Amygdala (tissue), 56 donors: ENCODE data around the gene SCLT1.

Source experiments
- DNase-seq, 56 donors: peaks; one replicate each; lab custom pipeline; 2025; lab: John Stamatoyannopoulos, UW

Gene SCLT1

GRCh38 chr4:128974136-128974581, 119.2 kb downstream of the SCLT1 start:
- DNase-seq, result no peak

DNA sequence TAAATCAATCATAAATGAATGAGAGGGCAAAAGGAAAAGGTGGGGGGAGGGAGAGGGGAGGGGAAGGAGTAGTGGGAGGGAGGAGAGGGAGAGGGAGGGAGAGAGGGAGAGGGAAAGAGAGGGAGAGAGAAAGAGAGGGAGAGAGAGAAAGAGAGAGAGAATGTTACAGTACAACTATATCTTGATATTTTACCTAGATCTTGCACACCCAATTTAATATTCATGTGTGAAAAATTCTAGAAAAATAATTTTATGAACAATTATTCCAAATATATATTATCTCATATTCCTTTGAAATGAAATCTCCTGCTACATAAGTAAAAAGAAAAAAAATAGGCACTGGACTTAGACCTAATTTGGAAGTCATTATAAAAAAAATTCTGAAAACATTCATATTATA, 120.0 kb downstream of the SCLT1 start:
- no peak for DNase-seq

GRCh38 chr4:128961405-128961804, 131.9 kb downstream of the SCLT1 start:
- DNase-seq, result no peak

- DNase-seq, result peak in 1 of 56 donors; percentile 2
Observed at GRCh38 chr4:128958194-128958593, 135.1 kb downstream of the SCLT1 start.

- DNase-seq, result no peak
Observed at GRCh38 chr4:128957459-128957858, 135.9 kb downstream of the SCLT1 start.

GRCh38 chr4:128955751-128956150, 137.6 kb downstream of the SCLT1 start:
- no peak for DNase-seq

- no peak for DNase-seq
Observed at GRCh38 chr4:128954941-128955340, 138.4 kb downstream of the SCLT1 start.

- DNase-seq, result no peak
Observed at GRCh38 chr4:128951316-128951715, 142.0 kb downstream of the SCLT1 start.

DNA sequence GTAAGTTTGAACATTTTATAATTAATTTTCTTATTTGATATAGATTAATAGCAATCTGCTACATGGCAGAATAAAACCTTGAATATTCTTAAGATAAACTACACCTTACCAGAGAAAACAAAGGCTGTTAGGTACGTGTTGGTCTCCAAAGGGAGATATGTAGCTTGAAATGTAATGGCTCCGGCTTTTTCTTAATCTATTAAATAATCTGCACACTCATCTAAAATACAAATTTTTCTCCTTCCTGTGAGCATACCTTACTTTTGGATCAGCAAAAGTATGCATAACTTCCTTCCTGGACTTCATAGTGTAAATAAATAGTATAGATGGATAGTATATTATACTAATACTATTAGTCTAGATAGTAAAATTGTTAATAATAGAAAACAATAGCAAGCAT, 142.5 kb downstream of the SCLT1 start:
- no peak for DNase-seq

GRCh38 chr4:128946916-128947315, 146.4 kb downstream of the SCLT1 start:
- no peak for DNase-seq

DNA sequence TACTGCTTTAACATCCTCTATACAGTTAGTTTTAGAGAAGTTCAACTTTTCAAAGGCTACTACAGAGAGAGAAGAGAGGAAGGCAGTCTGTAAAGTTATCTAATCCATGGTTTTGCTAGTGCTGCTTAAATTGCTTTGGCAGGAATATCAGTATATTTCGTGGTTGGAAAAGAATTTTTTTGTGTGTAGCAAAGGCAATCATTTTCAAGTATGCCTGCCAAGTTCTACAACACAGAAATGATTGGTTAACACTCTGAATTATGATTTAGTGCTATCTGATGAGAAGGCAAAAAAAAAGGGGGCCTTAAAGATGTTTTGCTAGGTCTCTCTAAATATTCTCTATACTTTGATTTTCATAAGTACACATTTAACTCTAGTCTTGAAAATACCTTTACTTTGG, 150.7 kb downstream of the SCLT1 start:
- no peak for DNase-seq

DNA sequence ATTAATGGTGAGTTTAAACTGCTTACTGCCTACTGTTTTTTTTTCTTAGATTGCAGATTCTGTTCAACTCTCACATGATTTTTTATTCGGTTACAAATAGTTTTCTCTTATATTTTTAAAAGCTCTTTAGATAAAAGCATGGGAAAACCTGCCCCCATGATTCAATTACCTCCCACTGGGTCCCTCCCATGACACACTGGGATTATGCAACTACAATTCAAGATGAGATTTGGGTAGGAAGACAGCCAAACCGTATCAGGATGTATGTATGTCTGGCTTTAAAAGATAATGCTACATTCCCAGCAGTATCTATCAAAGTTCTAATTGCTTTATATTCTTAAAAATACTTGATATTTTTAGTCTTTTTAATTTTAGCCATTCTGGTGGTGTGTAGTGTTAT, 152.4 kb downstream of the SCLT1 start:
- no peak for DNase-seq

- DNase-seq, result no peak
Observed at GRCh38 chr4:128930051-128930450, 163.3 kb downstream of the SCLT1 start.

DNA sequence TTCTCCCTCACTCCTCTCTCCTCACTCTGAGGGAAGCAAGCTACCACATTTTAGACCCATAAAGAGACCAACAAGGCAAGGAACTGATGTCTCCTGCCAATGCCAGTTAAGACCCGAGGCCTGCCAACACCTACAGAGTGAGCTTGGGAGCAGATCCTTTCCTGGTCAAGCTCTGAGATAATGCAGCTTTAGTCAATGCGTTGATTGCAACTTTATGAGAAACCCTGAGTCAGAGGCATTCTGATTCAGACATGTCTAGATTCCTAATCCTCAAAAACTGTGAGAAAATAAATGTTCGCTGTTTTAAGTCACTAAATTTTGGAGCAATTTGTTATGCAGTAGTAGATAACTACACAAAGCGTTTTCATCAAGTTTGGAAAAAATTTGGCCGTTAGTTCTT, 168.4 kb downstream of the SCLT1 start:
- DNase-seq, result no peak

- DNase-seq, result no peak
Observed at GRCh38 chr4:128921954-128922353, 171.4 kb downstream of the SCLT1 start.

DNA sequence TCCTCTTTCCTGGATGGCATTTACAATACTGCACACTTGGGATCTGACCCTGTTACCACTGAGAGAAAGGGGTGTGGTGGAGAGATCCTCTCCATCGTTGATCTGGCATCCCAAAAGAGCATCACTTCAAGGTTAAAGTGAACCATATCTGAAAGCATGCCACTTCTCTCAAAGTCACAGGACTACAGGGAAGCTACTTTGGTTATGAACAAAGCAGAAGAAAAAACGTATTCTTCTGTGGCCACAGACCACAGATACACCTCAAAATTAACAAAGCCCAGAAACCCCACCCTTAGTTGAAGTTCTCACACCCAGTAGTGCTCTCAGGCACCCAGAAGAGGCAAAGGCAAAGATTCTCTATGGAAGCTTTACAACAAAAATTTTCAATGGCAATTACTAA, 175.6 kb downstream of the SCLT1 start:
- DNase-seq, result no peak

DNA sequence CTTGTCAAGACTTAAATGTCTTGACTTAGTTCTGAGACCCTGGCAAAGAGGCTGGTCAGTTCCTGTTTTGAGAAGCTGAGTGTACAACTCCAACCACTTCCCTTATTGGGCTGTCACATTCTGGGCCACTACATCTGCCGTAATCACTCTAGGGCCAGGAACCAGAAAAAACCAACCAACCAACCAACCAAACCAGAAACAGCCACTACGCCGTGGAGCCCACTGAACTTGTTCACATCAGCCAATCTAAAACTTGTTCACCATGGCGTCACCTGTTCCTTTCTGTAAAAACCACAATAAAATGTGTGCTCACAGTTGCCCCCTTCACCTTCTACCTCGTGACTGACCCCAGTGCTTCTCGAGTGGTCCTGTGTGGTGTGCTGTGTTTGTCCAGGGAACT, 176.5 kb downstream of the SCLT1 start:
- peak in 24 of 56 donors; percentile 0 to 62 (median 6) for DNase-seq

- DNase-seq, result no peak
Observed at GRCh38 chr4:128915544-128915943, 177.8 kb downstream of the SCLT1 start.

DNA sequence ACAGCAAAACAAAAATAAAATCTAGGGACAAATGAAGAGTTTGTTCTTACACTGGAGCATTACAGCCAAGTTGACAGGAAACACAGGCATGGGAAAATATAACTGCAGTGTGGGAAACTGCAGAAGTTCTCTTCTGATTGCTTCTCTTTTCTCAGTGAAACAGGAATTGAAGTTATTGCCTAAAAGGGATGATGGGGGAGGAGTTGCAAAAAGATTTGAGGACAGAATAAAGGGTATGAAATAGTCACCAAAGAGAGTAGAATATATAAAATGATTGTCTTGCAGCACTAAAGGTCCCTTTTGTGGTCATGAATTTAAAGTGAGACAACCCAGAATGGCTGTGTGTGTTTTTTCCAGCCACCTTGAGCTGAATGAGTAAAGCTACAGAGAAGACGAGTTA, 180.1 kb downstream of the SCLT1 start:
- DNase-seq, result peak in 1 of 56 donors; percentile 11

DNA sequence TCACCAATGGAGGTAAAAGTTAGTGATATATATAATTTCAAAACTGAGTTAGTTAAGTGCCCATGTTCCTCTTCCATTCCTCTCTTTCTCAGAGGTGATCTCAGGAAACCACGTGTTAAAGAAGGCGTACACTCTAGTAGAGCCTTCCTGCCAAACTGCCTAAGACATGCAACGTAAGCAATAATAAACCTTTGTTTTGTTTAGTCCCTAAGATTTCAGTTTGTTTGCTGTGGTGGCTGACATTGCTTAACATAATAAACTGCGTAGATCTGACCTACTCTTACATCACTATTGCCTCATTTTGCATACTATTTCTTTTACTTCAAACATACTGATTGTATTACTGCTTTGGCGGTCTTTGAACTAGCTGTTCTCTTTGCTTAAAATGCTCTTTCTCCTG, 184.6 kb downstream of the SCLT1 start:
- DNase-seq, result no peak

GRCh38 chr4:128907981-128908380, 185.4 kb downstream of the SCLT1 start:
- no peak for DNase-seq

DNA sequence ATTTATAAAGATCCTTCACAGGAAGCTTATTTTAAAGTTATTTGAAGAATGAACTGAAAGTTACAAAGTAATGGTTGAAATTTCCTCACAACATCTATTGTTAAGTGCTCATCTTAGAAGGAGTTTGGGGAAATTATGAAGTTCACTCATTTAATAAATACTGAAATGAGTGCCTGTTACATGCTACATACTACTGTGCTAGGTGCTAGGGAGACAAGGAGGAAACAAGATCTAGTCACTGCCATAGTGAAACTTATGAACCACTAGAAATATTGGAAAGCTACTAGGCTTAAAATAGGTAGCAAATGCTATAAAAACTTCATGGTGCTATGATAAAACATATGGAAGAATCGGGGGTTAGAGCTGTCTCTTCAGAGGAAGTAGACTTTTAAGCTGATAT, 186.8 kb downstream of the SCLT1 start:
- DNase-seq, result no peak

- no peak for DNase-seq
Observed at GRCh38 chr4:128904821-128905220, 188.5 kb downstream of the SCLT1 start.

DNA sequence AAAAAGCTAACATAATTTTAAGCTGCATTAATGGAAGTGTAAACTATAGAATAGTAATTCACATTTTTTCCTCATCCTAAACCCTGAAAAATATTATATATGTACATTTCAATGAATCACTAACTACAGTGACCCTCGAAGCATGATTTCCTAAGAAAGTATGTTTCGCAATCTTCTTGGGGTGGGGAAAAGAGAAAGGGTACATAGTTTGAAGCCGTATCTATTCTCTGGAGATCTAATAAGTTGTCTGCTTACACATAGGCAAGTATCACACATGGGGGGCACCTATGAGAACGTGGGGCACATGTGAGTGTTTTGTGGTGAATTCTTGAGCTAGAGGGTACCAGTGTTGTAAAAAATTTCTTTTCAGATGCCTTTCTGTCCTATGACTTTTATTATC, 212.7 kb downstream of the SCLT1 start:
- no peak for DNase-seq
